IPS DF 4.7 (cell line): Measurements from ENCODE around the gene OR3A2.
"Not testable (repeated sequence)": the region's sequence is repeated elsewhere in the genome, so short reads cannot be mapped to it uniquely, and the experiment has no call there.

Experiments
- DNase-seq: peaks from one replicate; pipeline ENCODE4 v3.0.0-alpha.2; 2013; ENCODE audit warnings: low spot score; ENCODE audit errors: extremely low read depth

Gene OR3A2

GRCh38 chr17:3293548-3293947 is 92.6 kb downstream of the OR3A2 start:
- not testable (repeated sequence) for DNase-seq

- DNase-seq = no peak
These were observed 103.2 kb downstream of the OR3A2 start for GRCh38 chr17:3282901-3283300.

GRCh38 chr17:3276126-3276525 is 110.0 kb downstream of the OR3A2 start:
- DNase-seq = no peak

GRCh38 chr17:3271072-3271848 is 114.8 kb downstream of the OR3A2 start:
- no peak for DNase-seq

GRCh38 chr17:3260600-3260999 is 125.5 kb downstream of the OR3A2 start:
- DNase-seq = no peak

- no peak for DNase-seq
These were observed 125.9 kb downstream of the OR3A2 start for GRCh38 chr17:3260163-3260562.

- peak; percentile 28 for DNase-seq
These were observed 129.5 kb downstream of the OR3A2 start for GRCh38 chr17:3256575-3256974.

- DNase-seq = not testable (repeated sequence)
These were observed 137.1 kb downstream of the OR3A2 start for GRCh38 chr17:3249013-3249412.

- DNase-seq = not testable (repeated sequence)
These were observed 141.3 kb downstream of the OR3A2 start for GRCh38 chr17:3244841-3245240.

- not testable (repeated sequence) for DNase-seq
These were observed 145.1 kb downstream of the OR3A2 start for GRCh38 chr17:3241044-3241443.

- DNase-seq = not testable (repeated sequence)
These were observed 147.4 kb downstream of the OR3A2 start for GRCh38 chr17:3238685-3239084.

- not testable (repeated sequence) for DNase-seq
These were observed 153.8 kb downstream of the OR3A2 start for GRCh38 chr17:3232300-3232699.
